ENCODE measurements around the gene PROSER3. TPM values are rescaled to one million over a fixed set of nuclear protein-coding genes. Genes with fewer than 3 reads are reported as not detected.
A peak's percentile ranks its signal among the peaks of the same experiment; 100 is the strongest.
"Not testable (repeated sequence)": the region's sequence is repeated elsewhere in the genome, so short reads cannot be mapped to it uniquely, and the experiment has no call there.

PROSER3 gene
- total and polyA plus RNA-seq, 4 donors, result 2.8 to 27.7 (median 11.5) TPM

DNA sequence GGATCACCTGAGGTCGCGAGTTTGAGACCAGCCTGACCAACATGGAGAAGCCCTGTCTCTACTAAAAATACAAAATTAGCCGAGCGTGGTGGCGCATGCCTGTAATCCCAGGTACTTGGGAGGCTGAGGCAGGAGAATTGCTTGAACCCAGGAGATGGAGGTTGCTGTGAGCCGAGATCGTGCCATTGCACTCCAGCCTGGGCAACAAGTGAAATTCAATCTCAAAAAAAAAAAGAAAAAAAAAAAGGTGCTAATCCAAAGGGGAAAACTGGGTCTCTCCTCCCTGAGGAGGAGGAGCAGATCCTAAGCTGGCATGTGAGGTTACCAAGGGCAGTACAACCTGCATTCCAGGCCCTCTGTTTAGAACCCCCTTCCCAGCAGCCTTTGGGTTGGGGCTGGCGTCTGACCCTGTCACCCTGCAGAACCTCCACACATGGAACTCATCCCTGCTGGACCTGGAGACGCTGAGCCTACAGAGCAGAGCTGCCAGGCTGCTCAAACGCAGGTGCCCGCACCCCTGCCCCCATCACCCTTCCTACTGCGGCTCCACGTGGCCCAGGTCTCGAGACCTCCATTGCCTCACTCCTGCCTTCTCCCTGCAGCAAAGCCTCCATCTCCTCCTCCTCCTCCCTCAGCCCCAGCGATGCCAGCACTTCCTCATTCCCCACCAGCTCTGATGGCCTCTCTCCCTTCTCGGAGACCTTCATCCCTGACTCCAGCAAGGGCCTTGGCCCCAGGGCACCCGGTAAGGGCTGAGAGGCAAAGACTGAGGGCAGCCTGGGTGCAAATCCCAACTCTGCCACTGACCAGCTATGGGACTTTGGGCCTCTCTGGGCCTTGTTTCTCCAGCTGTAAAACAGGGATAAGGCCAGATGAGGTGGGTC, 6.7 kb downstream of the PROSER3 start:
- no peak for DNase-seq (ENCODE audit: low read depth in 4 of 6, low spot score in 6 of 6)
- Histone ChIP-seq H3K9me3 (ENCODE audit: control insufficient read depth, insufficient read depth, low read length) (no peaks in the 10 kb centered on the region), H3K4me3 (ENCODE audit: low read depth, low read length) (no peak overlapping the region), H3K36me3 (ENCODE audit: control insufficient read depth, insufficient read depth, low read length) (peaks cover 59% of the 10 kb centered on the region), H3K27me3 (ENCODE audit: control insufficient read depth, insufficient read depth, low read length) (no peaks in the 10 kb centered on the region), H3K4me1 (ENCODE audit: control insufficient read depth, insufficient read depth, low read length) (peaks cover 5% of the 10 kb centered on the region), H3K27ac (ENCODE audit: low read depth, low read length) (no peak overlapping the region)
- WGBS (ENCODE audit: insufficient coverage), result 95% methylated on average over 12 of the region's 17 CpGs

GRCh38 chr19:35766571-35767104, 8.7 kb downstream of the PROSER3 start:
- no peak overlapping the region for H3K27ac ChIP-seq (ENCODE audit: low read depth, low read length)
- no peak overlapping the region for H3K4me3 ChIP-seq (ENCODE audit: low read depth, low read length)
- DNase-seq (ENCODE audit: low read depth in 4 of 6, low spot score in 6 of 6), result no peak
- WGBS (ENCODE audit: insufficient coverage), result 80% methylated on average over 6 of the region's 11 CpGs
- H3K36me3 ChIP-seq (ENCODE audit: control insufficient read depth, insufficient read depth, low read length), result peaks cover 56% of the 10 kb centered on the region
- H3K9me3 ChIP-seq (ENCODE audit: control insufficient read depth, insufficient read depth, low read length), result no peaks in the 10 kb centered on the region
- peaks cover 2% of the 10 kb centered on the region for H3K4me1 ChIP-seq (ENCODE audit: control insufficient read depth, insufficient read depth, low read length)
- no peaks in the 10 kb centered on the region for H3K27me3 ChIP-seq (ENCODE audit: control insufficient read depth, insufficient read depth, low read length)

DNA sequence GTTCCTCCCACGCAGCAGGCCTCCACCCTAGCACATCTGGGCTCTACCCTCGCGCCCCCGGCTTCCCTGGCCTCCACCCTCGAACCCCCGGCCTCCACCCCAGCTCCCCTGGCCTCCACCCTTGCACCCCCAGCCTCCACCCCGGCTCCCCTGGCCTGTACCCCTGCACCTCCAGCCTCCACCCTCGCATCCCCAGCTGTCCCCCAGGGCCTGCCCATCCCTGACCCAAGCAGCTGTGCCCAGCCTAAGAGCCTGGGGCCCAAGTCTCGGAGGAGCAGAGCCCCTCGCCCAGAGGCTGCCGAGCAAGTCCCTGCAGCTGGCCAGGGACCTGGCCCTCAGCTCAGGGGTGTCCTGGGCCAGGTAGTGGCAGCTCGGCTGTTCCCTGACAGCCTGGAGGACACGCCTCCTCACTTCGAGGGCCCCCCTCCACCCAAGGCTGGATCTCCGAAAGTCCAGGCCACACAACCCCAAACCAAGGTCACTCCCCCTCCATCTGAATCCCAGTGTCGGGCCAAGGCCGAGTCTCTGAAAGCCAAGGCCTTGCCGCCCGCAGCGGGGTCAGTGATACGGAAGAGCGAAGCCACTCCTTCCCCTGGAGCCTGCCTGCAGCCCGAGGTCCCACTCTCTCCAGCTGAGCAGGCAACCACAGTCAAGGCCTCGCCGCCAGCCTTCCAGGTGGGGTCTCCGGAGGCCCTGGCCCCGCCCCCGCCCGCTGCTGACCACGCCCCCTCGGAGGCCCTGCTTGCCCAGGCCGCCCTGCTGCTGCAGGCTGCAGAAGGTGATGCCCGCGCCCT, 9.5 kb downstream of the PROSER3 start:
- DNase-seq (ENCODE audit: low read depth in 4 of 6, low spot score in 6 of 6), result no peak
- Histone ChIP-seq H3K4me3 (ENCODE audit: low read depth, low read length) (no peak overlapping the region), H3K36me3 (ENCODE audit: control insufficient read depth, insufficient read depth, low read length) (peaks cover 48% of the 10 kb centered on the region), H3K9me3 (ENCODE audit: control insufficient read depth, insufficient read depth, low read length) (no peaks in the 10 kb centered on the region), H3K27me3 (ENCODE audit: control insufficient read depth, insufficient read depth, low read length) (no peaks in the 10 kb centered on the region), H3K27ac (ENCODE audit: low read depth, low read length) (no peak overlapping the region), H3K4me1 (ENCODE audit: control insufficient read depth, insufficient read depth, low read length) (peaks cover 2% of the 10 kb centered on the region)
- 50% methylated on average over 32 of the region's 34 CpGs for WGBS (ENCODE audit: insufficient coverage)

- H3K36me3 ChIP-seq (ENCODE audit: control insufficient read depth, insufficient read depth, low read length), result peaks cover 45% of the 10 kb centered on the region
- H3K27ac ChIP-seq (ENCODE audit: low read depth, low read length), result no peak overlapping the region
- no peak overlapping the region for H3K4me3 ChIP-seq (ENCODE audit: low read depth, low read length)
- no peak for DNase-seq (ENCODE audit: low read depth in 4 of 6, low spot score in 6 of 6)
- H3K9me3 ChIP-seq (ENCODE audit: control insufficient read depth, insufficient read depth, low read length), result no peaks in the 10 kb centered on the region
- WGBS (ENCODE audit: insufficient coverage), result 49% methylated on average over 14 of the region's 15 CpGs
- H3K4me1 ChIP-seq (ENCODE audit: control insufficient read depth, insufficient read depth, low read length), result peaks cover 2% of the 10 kb centered on the region
- no peaks in the 10 kb centered on the region for H3K27me3 ChIP-seq (ENCODE audit: control insufficient read depth, insufficient read depth, low read length)
Measured at GRCh38 chr19:35768082-35768421, 10.1 kb downstream of the PROSER3 start.

- H3K9me3 ChIP-seq (ENCODE audit: control insufficient read depth, insufficient read depth, low read length); DNase-seq (ENCODE audit: low read depth in 4 of 6, low spot score in 6 of 6): not testable (repeated sequence)
- 94% methylated on average over 4 of the region's 5 CpGs for WGBS (ENCODE audit: insufficient coverage)
Measured at GRCh38 chr19:35772362-35772761, 14.4 kb downstream of the PROSER3 start.

GRCh38 chr19:35773020-35773806, 15.2 kb downstream of the PROSER3 start:
- peaks cover 30% of the 10 kb centered on the region for H3K4me1 ChIP-seq (ENCODE audit: control insufficient read depth, insufficient read depth, low read length)
- 67% methylated on average over 5 of the region's 9 CpGs for WGBS (ENCODE audit: insufficient coverage)
- no peaks in the 10 kb centered on the region for H3K9me3 ChIP-seq (ENCODE audit: control insufficient read depth, insufficient read depth, low read length)
- DNase-seq (ENCODE audit: low read depth in 4 of 6, low spot score in 6 of 6), result no peak
- H3K27ac ChIP-seq (ENCODE audit: low read depth, low read length), result no peak overlapping the region
- H3K36me3 ChIP-seq (ENCODE audit: control insufficient read depth, insufficient read depth, low read length), result peaks cover 14% of the 10 kb centered on the region
- no peaks in the 10 kb centered on the region for H3K27me3 ChIP-seq (ENCODE audit: control insufficient read depth, insufficient read depth, low read length)
- H3K4me3 ChIP-seq (ENCODE audit: low read depth, low read length), result no peak overlapping the region

More at GRCh38 chr19:35772362-35772761, 14.4 kb downstream of the PROSER3 start:
- H3K27me3 ChIP-seq (ENCODE audit: control insufficient read depth, insufficient read depth, low read length); H3K27ac ChIP-seq (ENCODE audit: low read depth, low read length); H3K4me3 ChIP-seq (ENCODE audit: low read depth, low read length): not testable (repeated sequence)
- H3K4me1 ChIP-seq (ENCODE audit: control insufficient read depth, insufficient read depth, low read length), result peaks cover 24% of the 10 kb centered on the region
- H3K36me3 ChIP-seq (ENCODE audit: control insufficient read depth, insufficient read depth, low read length), result peaks cover 14% of the 10 kb centered on the region

- H3K27me3 ChIP-seq (ENCODE audit: control insufficient read depth, insufficient read depth, low read length), result no peaks in the 10 kb centered on the region
- 48% methylated on average over 15 of the region's 16 CpGs for WGBS (ENCODE audit: insufficient coverage)
- peak in 1 of 6 donors; percentile 32 for DNase-seq (ENCODE audit: low read depth in 4 of 6, low spot score in 6 of 6)
- peaks cover 23% of the 10 kb centered on the region for H3K36me3 ChIP-seq (ENCODE audit: control insufficient read depth, insufficient read depth, low read length)
- H3K4me3 ChIP-seq (ENCODE audit: low read depth, low read length), result peak overlapping the region; percentile 4
- H3K27ac ChIP-seq (ENCODE audit: low read depth, low read length), result no peak overlapping the region
- H3K4me1 ChIP-seq (ENCODE audit: control insufficient read depth, insufficient read depth, low read length), result peaks cover 39% of the 10 kb centered on the region
- H3K9me3 ChIP-seq (ENCODE audit: control insufficient read depth, insufficient read depth, low read length), result no peaks in the 10 kb centered on the region
Measured at GRCh38 chr19:35774274-35775045, 16.5 kb downstream of the PROSER3 start.

GRCh38 chr19:35775046-35775297, 17.0 kb downstream of the PROSER3 start:
- H3K27ac ChIP-seq (ENCODE audit: low read depth, low read length), result no peak overlapping the region
- H3K36me3 ChIP-seq (ENCODE audit: control insufficient read depth, insufficient read depth, low read length), result peaks cover 27% of the 10 kb centered on the region
- H3K4me3 ChIP-seq (ENCODE audit: low read depth, low read length), result peak overlapping the region; percentile 4
- no peaks in the 10 kb centered on the region for H3K9me3 ChIP-seq (ENCODE audit: control insufficient read depth, insufficient read depth, low read length)
- no peak for DNase-seq (ENCODE audit: low read depth in 4 of 6, low spot score in 6 of 6)
- H3K4me1 ChIP-seq (ENCODE audit: control insufficient read depth, insufficient read depth, low read length), result peaks cover 39% of the 10 kb centered on the region
- no peaks in the 10 kb centered on the region for H3K27me3 ChIP-seq (ENCODE audit: control insufficient read depth, insufficient read depth, low read length)
- WGBS (ENCODE audit: insufficient coverage), result 22% methylated on average over 9 of the region's 9 CpGs

All from spinal cord (tissue), 10 donors.